Mesendoderm (in vitro differentiated cells): ENCODE results near the gene MFSD2B.

ENCODE experiments used
- DNase-seq: peaks from one replicate; pipeline ENCODE4 v3.0.0; 2013
- H2AK5ac ChIP-seq: 2 replicates; pipeline ENCODE4 v1.6.1; 2013; ENCODE audit warnings: low read length, inconsistent platforms
- H2BK120ac ChIP-seq: 2 replicates; pipeline ENCODE4 v1.6.1; 2013; ENCODE audit warnings: low read depth, mild to moderate bottlenecking, low read length, moderate library complexity, mixed read lengths
- H2BK15ac ChIP-seq: replicated peaks from 2 replicates; pipeline ENCODE4 v1.6.1; 2013; ENCODE audit warnings: low read depth, mild to moderate bottlenecking, moderate library complexity
- H2BK5ac ChIP-seq: 2 replicates; pipeline ENCODE4 v1.6.1; 2013; ENCODE audit warnings: low read length, inconsistent platforms
- H3K18ac ChIP-seq: 2 replicates; pipeline ENCODE4 v1.6.1; 2013; ENCODE audit warnings: mild to moderate bottlenecking, low read length, mixed read lengths
- H3K23ac ChIP-seq: one replicate; pipeline ENCODE4 v1.6.1; 2013; ENCODE audit warnings: low read length
- H3K27ac ChIP-seq: 2 replicates; pipeline ENCODE4 v1.5.1; 2013; ENCODE audit warnings: low read depth, mild to moderate bottlenecking, inconsistent platforms, low read length, moderate library complexity
- H3K27me3 ChIP-seq: 2 replicates; pipeline ENCODE4 v1.6.1; 2013; ENCODE audit warnings: low read length, control low read depth, mild to moderate bottlenecking, inconsistent platforms; ENCODE audit not compliant: insufficient read depth, poor library complexity
- H3K36me3 ChIP-seq: 2 replicates; pipeline ENCODE4 v1.6.1; 2013; ENCODE audit warnings: low read length, inconsistent platforms; ENCODE audit not compliant: control insufficient read depth, insufficient read depth
- H3K4ac ChIP-seq: one replicate; pipeline ENCODE4 v1.6.1; 2013; ENCODE audit warnings: low read depth, mild to moderate bottlenecking, low read length, moderate library complexity
- H3K4me1 ChIP-seq: 2 replicates; pipeline ENCODE4 v1.6.1; 2013; ENCODE audit warnings: low read depth, low read length, inconsistent platforms; ENCODE audit not compliant: control insufficient read depth
- H3K4me2 ChIP-seq: 2 replicates; pipeline ENCODE4 v1.6.1; 2013; ENCODE audit warnings: low read length
- H3K4me3 ChIP-seq: 2 replicates; pipeline ENCODE4 v1.5.1; 2013; ENCODE audit warnings: mild to moderate bottlenecking, low read length
- H3K56ac ChIP-seq: one replicate; pipeline ENCODE4 v1.6.1; 2013; ENCODE audit warnings: low read length
- H3K79me1 ChIP-seq: 2 replicates; pipeline ENCODE4 v1.6.1; 2013; ENCODE audit warnings: low read length, inconsistent platforms
- H3K79me2 ChIP-seq: 2 replicates; pipeline ENCODE4 v1.6.1; 2013; ENCODE audit warnings: mild to moderate bottlenecking, low read length; ENCODE audit not compliant: control insufficient read depth, insufficient read depth
- H3K9ac ChIP-seq: 2 replicates; pipeline ENCODE4 v1.6.1; 2013; ENCODE audit warnings: low read length, inconsistent platforms
- H4K5ac ChIP-seq: one replicate; pipeline ENCODE4 v1.6.1; 2013; ENCODE audit warnings: low read length
- H4K8ac ChIP-seq: one replicate; pipeline ENCODE4 v1.6.1; 2013; ENCODE audit warnings: low read depth, mild to moderate bottlenecking, control low read depth, low read length, moderate library complexity
- WGBS: extraction: QIAGEN DNeasy Blood & Tissue Kit; methylation state at CpG from one replicate; pipeline ENCODE4 v1.1.7; 2013; ENCODE audit warnings: low lambda C conversion rate, missing lambda C conversion rate; ENCODE audit not compliant: insufficient coverage; ENCODE audit errors: extremely low coverage; 5-methylcytosine and 5-hydroxymethylcytosine counted together

Gene MFSD2B

DNA sequence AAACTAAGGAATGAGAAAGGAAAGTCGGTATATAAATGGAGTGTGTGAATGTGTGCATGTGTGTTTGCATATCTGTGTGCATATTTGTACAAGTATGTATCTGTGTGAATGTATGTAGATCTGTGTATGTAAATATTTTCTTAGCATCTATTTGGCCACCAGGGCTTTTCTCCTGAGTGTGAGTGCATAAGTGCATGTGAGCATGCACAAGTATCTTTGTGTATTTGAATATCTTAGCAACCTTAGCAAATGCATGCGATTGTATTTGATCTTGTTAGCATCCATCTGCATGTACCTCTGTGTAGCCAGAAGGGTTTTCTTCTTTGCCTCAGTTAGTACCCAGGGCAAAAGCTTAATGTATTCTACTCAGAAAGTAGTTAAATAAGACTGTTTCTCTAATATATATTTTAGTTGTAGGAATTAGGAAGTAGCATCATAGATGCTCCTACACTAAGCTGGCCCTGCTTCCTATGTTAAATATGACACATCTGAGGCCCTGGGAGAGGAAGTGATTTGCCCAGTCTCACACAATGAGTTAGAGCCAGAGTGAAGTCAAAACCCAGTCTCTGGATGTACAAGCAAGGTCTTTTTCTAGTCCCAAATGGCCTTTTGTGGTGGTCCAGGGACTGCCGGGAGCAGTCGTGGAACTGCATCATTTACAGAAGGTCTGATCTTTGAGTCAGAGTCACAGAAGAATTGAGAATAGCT lies 48.8 kb downstream of the MFSD2B start:
- H3K4me1 ChIP-seq = no peaks in the 10 kb centered on the region
- no peak overlapping the region for H2BK15ac ChIP-seq
- H3K56ac ChIP-seq = no peak overlapping the region
- no peak overlapping the region for H3K4me3 ChIP-seq
- H4K5ac ChIP-seq = no peak overlapping the region
- no peak overlapping the region for H2AK5ac ChIP-seq
- no peaks in the 10 kb centered on the region for H3K79me1 ChIP-seq
- H3K4me2 ChIP-seq = no peak overlapping the region
- no peak overlapping the region for H4K8ac ChIP-seq
- H3K27ac ChIP-seq = no peak overlapping the region
- no peaks in the 10 kb centered on the region for H3K27me3 ChIP-seq
- no peak for DNase-seq
- no peak overlapping the region for H3K18ac ChIP-seq
- H3K9ac ChIP-seq = no peak overlapping the region
- H2BK5ac ChIP-seq = no peak overlapping the region
- no CpG with 5 or more reads among the region's 4 CpGs for WGBS
- H3K23ac ChIP-seq = no peak overlapping the region
- H3K4ac ChIP-seq = no peak overlapping the region
- H3K79me2 ChIP-seq = no peaks in the 10 kb centered on the region
- no peaks in the 10 kb centered on the region for H3K36me3 ChIP-seq
- no peak overlapping the region for H2BK120ac ChIP-seq

DNA sequence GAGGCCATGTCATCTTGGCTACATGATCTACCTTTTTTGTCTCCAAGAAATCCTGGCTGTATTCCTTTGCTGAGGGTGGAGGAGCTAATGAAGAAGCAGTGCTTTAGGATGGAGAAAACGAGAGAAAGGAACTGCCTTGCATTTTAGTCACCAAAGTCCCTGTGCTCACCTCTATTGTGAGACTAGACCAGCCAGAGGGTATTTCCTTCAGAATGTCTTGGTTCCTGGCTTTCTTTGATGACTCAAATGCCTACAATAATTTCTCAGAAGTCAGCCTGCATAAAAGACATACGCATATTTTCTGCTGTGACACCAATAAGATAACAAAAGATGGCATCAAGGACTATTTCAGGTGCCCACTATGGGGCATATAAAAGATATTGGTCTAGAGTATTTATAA lies 55.5 kb downstream of the MFSD2B start:
- H3K36me3 ChIP-seq = peaks cover 2% of the 10 kb centered on the region
- no peak overlapping the region for H4K8ac ChIP-seq
- H2AK5ac ChIP-seq = no peak overlapping the region
- H3K4me3 ChIP-seq = no peak overlapping the region
- no peak overlapping the region for H3K4me2 ChIP-seq
- H3K18ac ChIP-seq = no peak overlapping the region
- DNase-seq = no peak
- H2BK120ac ChIP-seq = no peak overlapping the region
- no peaks in the 10 kb centered on the region for H3K4me1 ChIP-seq
- no peaks in the 10 kb centered on the region for H3K27me3 ChIP-seq
- no peak overlapping the region for H3K27ac ChIP-seq
- H3K9ac ChIP-seq = no peak overlapping the region
- no peaks in the 10 kb centered on the region for H3K79me2 ChIP-seq
- no peak overlapping the region for H3K4ac ChIP-seq
- H2BK5ac ChIP-seq = no peak overlapping the region
- no peak overlapping the region for H3K23ac ChIP-seq
- H3K79me1 ChIP-seq = peaks cover 4% of the 10 kb centered on the region
- no peak overlapping the region for H3K56ac ChIP-seq
- no CpG with 5 or more reads among the region's 2 CpGs for WGBS
- no peak overlapping the region for H2BK15ac ChIP-seq
- no peak overlapping the region for H4K5ac ChIP-seq

DNA sequence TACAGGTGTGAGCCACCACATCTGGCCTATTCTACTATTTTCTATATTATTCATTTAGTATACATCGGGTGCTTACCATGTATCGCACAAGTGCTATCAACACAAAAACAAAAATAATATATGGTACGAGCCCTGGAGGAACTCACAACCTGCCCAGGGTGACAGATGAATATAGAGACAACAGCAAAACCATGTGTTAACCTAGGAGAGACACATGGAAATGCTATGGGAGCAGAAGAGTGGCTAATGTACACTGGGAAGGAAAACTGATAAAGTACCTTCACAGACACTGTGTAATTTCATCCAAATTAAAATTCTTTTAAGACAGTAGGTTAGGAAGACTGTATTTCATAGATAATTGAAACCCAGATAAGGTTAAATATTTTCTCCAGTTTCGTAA lies 62.4 kb downstream of the MFSD2B start:
- H2BK15ac ChIP-seq = no peak overlapping the region
- H3K79me2 ChIP-seq = peaks cover 11% of the 10 kb centered on the region
- H2AK5ac ChIP-seq = no peak overlapping the region
- H3K79me1 ChIP-seq = peaks cover 12% of the 10 kb centered on the region
- H3K27me3 ChIP-seq = no peaks in the 10 kb centered on the region
- no peak overlapping the region for H3K4ac ChIP-seq
- H2BK5ac ChIP-seq = no peak overlapping the region
- H3K36me3 ChIP-seq = peaks cover 5% of the 10 kb centered on the region
- H3K9ac ChIP-seq = no peak overlapping the region
- no peak overlapping the region for H3K4me3 ChIP-seq
- H3K4me1 ChIP-seq = no peaks in the 10 kb centered on the region
- WGBS = no CpG with 5 or more reads among the region's 4 CpGs
- H2BK120ac ChIP-seq = no peak overlapping the region
- H3K4me2 ChIP-seq = no peak overlapping the region
- H3K27ac ChIP-seq = no peak overlapping the region
- H4K8ac ChIP-seq = no peak overlapping the region
- H3K23ac ChIP-seq = no peak overlapping the region
- H3K56ac ChIP-seq = no peak overlapping the region
- no peak overlapping the region for H4K5ac ChIP-seq
- H3K18ac ChIP-seq = no peak overlapping the region
- DNase-seq = no peak

DNA sequence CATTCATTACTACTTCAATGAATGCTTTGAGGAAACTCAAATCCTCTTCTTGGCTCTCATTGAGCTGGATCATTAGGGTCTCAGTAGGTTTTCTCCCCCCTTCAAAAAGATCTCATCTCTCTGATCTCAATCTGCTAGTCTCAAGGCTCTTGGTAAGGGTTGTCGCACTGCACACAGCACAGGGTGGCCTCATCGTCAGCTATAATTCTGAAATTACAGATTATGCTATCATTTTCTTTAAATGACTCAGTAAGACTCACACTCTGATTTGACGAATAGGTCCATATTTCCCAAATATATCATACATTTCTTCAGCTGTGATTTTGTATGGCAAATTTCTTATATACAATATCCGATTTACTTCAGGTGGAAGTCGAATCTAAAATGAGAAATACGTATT lies 63.9 kb downstream of the MFSD2B start:
- peaks cover 5% of the 10 kb centered on the region for H3K36me3 ChIP-seq

DNA sequence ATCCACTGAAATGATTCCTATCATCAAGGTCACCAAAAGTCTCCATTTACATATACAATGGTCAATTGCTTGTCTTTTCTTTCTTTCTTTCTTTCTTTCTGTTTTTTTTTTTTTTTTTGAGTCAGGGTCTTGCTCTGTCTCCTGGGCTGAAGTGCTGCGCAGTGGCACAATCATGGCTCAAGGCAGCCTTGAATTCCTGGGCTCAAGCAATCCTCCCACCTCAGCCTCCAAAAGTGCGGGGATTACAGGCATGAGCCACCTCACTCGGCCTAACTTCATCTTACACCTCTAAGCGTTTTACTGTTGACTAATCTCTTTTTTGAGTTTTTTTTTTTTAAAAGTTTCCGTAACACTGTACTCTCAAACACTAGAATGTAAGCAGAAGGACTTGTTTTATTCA lies 65.4 kb downstream of the MFSD2B start:
- peak overlapping the region; percentile 100 for H3K56ac ChIP-seq
- no peak overlapping the region for H4K8ac ChIP-seq
- H4K5ac ChIP-seq = no peak overlapping the region
- no peak overlapping the region for H3K4ac ChIP-seq
- H3K27ac ChIP-seq = no peak overlapping the region
- H3K23ac ChIP-seq = no peak overlapping the region
- H3K36me3 ChIP-seq = peaks cover 4% of the 10 kb centered on the region
- H2BK15ac ChIP-seq = no peak overlapping the region
- peaks cover 7% of the 10 kb centered on the region for H3K79me1 ChIP-seq
- H3K4me3 ChIP-seq = peak overlapping the region; percentile 99
- peak overlapping the region; percentile 97 for H3K4me2 ChIP-seq
- peak overlapping the region; percentile 95 for H3K9ac ChIP-seq
- H3K18ac ChIP-seq = no peak overlapping the region
- WGBS = no CpG with 5 or more reads among the region's 5 CpGs
- H3K27me3 ChIP-seq = no peaks in the 10 kb centered on the region
- no peak for DNase-seq
- peaks cover 11% of the 10 kb centered on the region for H3K79me2 ChIP-seq
- H2AK5ac ChIP-seq = no peak overlapping the region
- no peak overlapping the region for H2BK5ac ChIP-seq
- no peaks in the 10 kb centered on the region for H3K4me1 ChIP-seq
- no peak overlapping the region for H2BK120ac ChIP-seq

More for the DNA sequence above, 63.9 kb downstream of the MFSD2B start:
- WGBS = 100% methylated on average over 3 of the region's 6 CpGs
- no peak overlapping the region for H2BK120ac ChIP-seq
- no peaks in the 10 kb centered on the region for H3K27me3 ChIP-seq
- no peak overlapping the region for H3K18ac ChIP-seq
- H3K9ac ChIP-seq = no peak overlapping the region
- no peak overlapping the region for H3K27ac ChIP-seq
- no peak overlapping the region for H3K4me3 ChIP-seq
- H3K4me2 ChIP-seq = no peak overlapping the region
- no peaks in the 10 kb centered on the region for H3K4me1 ChIP-seq
- no peak overlapping the region for H2BK15ac ChIP-seq
- no peak overlapping the region for H2AK5ac ChIP-seq
- peaks cover 11% of the 10 kb centered on the region for H3K79me2 ChIP-seq
- no peak for DNase-seq
- H2BK5ac ChIP-seq = no peak overlapping the region
- no peak overlapping the region for H4K8ac ChIP-seq
- no peak overlapping the region for H3K4ac ChIP-seq
- peaks cover 12% of the 10 kb centered on the region for H3K79me1 ChIP-seq
- no peak overlapping the region for H3K56ac ChIP-seq
- H4K5ac ChIP-seq = no peak overlapping the region
- H3K23ac ChIP-seq = no peak overlapping the region
